Measurements from ENCODE around the gene OSBPL1A.

OSBPL1A gene

DNA sequence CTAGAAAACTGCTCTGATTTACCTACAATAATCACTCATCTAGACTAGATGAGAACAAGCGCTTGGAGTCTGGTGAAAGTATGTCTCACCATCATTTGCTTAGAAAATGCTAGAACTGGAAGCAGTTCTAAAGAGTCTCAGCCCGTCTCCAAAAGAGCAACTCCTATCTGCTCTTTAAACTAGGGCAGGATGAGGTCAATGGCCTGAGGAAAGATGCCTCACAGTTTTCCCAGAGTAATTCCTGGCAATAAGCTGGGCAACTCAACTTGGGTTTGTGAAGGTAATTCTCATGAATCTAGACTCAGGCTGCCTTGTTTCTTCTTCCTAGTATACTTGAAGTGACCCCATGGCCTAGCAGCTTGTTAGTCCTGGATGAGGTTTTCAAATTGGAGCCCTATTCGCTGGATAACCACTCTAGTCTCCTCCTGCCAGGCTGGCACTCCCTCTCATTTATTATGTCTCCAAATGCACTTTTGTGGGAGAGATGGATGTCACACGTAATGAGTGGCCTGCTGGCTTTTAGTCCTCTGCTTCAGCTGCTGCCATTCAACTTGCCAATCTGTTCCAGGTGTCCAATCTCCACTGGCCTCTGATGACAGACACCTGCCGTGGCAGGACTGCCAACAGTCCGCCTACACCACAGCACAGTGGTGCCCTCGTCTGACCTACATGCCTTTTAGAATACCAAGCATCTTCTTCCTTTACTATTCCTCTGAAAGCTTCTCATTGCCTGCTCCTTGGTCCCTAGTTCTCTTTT lies 177.9 kb downstream of the OSBPL1A start:
- Histone ChIP-seq H3K27me3 (ENCODE audit: insufficient read depth, low read depth, severe bottlenecking) (no peaks in the 10 kb centered on the region), H3K27ac (no peak overlapping the region), H3K4me3 (ENCODE audit: low read depth, low read length) (no peak overlapping the region), H3K36me3 (no peaks in the 10 kb centered on the region), H3K9me3 (ENCODE audit: severe bottlenecking) (no peaks in the 10 kb centered on the region)
- DNase-seq = no peak
- TF ChIP-seq, protein P1, sequence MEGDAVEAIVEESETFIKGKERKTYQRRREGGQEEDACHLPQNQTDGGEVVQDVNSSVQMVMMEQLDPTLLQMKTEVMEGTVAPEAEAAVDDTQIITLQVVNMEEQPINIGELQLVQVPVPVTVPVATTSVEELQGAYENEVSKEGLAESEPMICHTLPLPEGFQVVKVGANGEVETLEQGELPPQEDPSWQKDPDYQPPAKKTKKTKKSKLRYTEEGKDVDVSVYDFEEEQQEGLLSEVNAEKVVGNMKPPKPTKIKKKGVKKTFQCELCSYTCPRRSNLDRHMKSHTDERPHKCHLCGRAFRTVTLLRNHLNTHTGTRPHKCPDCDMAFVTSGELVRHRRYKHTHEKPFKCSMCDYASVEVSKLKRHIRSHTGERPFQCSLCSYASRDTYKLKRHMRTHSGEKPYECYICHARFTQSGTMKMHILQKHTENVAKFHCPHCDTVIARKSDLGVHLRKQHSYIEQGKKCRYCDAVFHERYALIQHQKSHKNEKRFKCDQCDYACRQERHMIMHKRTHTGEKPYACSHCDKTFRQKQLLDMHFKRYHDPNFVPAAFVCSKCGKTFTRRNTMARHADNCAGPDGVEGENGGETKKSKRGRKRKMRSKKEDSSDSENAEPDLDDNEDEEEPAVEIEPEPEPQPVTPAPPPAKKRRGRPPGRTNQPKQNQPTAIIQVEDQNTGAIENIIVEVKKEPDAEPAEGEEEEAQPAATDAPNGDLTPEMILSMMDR (IDR thresholded peaks at IDR 0.05; ENCODE audit: low read depth, low read length) = no peak

DNA sequence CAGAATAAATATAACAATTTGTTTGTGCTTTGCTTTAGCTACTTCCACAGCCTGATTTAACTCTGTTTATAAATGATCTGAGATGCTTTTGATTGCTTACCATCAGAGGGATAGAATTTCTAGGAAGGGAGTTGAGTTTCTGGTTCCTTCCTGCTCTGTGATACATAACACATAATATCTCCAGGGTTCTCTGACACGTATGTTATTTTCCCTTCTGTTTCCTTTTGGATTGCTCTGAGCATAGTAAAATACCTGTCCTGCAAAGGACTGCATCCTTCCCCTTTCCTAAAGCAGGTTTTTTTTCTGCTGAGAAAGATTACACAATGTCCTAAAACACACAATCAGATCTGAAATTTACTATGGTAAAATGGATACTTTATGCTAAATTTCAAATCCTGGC lies 182.7 kb downstream of the OSBPL1A start:
- no peak for DNase-seq
- Histone ChIP-seq H3K4me3 (ENCODE audit: low read depth, low read length) (no peak overlapping the region), H3K36me3 (no peaks in the 10 kb centered on the region), H3K27me3 (ENCODE audit: insufficient read depth, low read depth, severe bottlenecking) (no peaks in the 10 kb centered on the region), H3K27ac (no peak overlapping the region), H3K9me3 (ENCODE audit: severe bottlenecking) (no peaks in the 10 kb centered on the region)
- TF ChIP-seq, protein P1 (IDR thresholded peaks at IDR 0.05; ENCODE audit: low read depth, low read length) = no peak

DNA sequence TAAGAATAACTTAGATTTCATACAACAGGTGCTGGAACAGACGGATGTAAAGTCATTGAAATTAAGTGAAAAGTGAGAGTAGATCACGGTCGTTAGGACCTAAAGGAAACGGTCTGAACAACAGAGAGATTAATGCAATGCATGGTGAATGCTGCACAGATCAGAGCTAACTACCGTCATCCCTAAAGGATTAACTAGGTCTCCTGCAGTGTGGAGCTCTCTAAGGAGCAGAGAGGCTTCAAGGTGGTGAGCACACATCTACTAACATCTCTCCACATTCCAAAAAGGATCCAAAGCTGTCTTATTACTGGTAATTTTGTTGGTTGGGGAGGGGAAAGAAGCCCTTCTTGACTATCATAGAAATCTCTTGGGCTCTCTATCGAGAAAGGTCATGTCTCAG lies 183.5 kb downstream of the OSBPL1A start:
- Histone ChIP-seq H3K4me3 (ENCODE audit: low read depth, low read length) (no peak overlapping the region), H3K27me3 (ENCODE audit: insufficient read depth, low read depth, severe bottlenecking) (no peaks in the 10 kb centered on the region), H3K9me3 (ENCODE audit: severe bottlenecking) (no peaks in the 10 kb centered on the region), H3K27ac (no peak overlapping the region), H3K36me3 (no peaks in the 10 kb centered on the region)
- DNase-seq = peak; percentile 14
- TF ChIP-seq, protein P1 (IDR thresholded peaks at IDR 0.05; ENCODE audit: low read depth, low read length) = no peak

DNA sequence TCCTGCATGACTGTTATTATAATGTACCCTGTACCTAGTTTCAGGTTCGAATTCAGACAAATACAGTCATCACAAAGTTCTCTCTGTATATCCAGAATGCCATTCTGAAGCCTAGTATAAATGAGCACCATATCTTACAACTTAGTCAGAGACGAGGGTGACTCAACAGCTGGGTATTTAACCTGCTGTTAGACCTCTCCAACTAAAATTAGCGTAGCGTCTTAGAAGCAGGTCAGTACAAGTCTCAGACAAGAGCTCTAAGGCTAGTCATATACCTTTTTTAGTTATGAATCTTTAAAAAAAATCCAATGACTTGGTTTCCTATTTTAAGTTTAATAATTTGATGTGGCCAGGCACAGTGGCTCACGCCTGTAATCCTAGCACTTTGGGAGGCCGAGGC lies 184.7 kb downstream of the OSBPL1A start:
- Histone ChIP-seq H3K27me3 (ENCODE audit: insufficient read depth, low read depth, severe bottlenecking) (no peaks in the 10 kb centered on the region), H3K9me3 (ENCODE audit: severe bottlenecking) (no peaks in the 10 kb centered on the region), H3K27ac (no peak overlapping the region), H3K4me3 (ENCODE audit: low read depth, low read length) (no peak overlapping the region), H3K36me3 (no peaks in the 10 kb centered on the region)
- DNase-seq = no peak
- TF ChIP-seq, protein P1 (IDR thresholded peaks at IDR 0.05; ENCODE audit: low read depth, low read length) = no peak

DNA sequence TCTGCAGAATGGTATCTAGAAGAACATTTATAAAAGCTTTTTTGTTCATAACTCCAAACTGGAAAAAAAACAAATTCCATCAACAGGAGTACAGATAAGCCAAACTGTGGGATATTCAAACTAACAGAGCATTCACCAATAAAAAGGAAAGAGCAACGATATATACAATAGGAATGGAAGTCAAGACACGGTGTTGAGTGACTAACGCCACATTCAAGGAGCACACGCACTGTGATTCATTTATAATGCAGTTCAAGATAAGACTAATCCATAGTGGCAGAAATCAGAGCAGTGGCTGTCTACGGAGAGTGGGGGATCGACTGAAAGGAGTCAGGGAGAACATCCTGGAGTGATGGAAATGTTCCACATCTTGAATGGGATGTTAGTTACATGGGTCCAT lies 188.1 kb downstream of the OSBPL1A start:
- Histone ChIP-seq H3K4me3 (ENCODE audit: low read depth, low read length) (no peak overlapping the region), H3K9me3 (ENCODE audit: severe bottlenecking) (no peaks in the 10 kb centered on the region), H3K27ac (no peak overlapping the region), H3K27me3 (ENCODE audit: insufficient read depth, low read depth, severe bottlenecking) (no peaks in the 10 kb centered on the region), H3K36me3 (no peaks in the 10 kb centered on the region)
- TF ChIP-seq, protein P1 (IDR thresholded peaks at IDR 0.05; ENCODE audit: low read depth, low read length) = no peak
- no peak for DNase-seq
